ENCODE measurements around the gene ACTMAP. TPM values are rescaled to one million over a fixed set of nuclear protein-coding genes. Genes with fewer than 3 reads are reported as not detected.

Gene ACTMAP
- total RNA-seq, 1 experiment from 2014 or later = 27.7 TPM

- H3K56ac ChIP-seq (ENCODE audit: insufficient read length, low read depth, low read length) = no peak overlapping the region
- no peaks in the 10 kb centered on the region for H4K20me1 ChIP-seq (ENCODE audit: control insufficient read depth, insufficient read depth, insufficient read length)
- no peaks in the 10 kb centered on the region; the same call in 1 of the 2 replicates for H3K79me2 ChIP-seq (ENCODE audit: insufficient read depth, low read length)
- no peaks in the 10 kb centered on the region for H3K27me3 Mint-ChIP-seq (ENCODE audit: low read depth)
- no peak overlapping the region for H3K18ac ChIP-seq (ENCODE audit: insufficient read length, low read depth, low read length)
- peaks cover 15 to 25% (median 20%) of the 10 kb centered on the region in 3 experiments for H3K36me3 Mint-ChIP-seq (ENCODE audit: insufficient read depth in 1 of 3, low read depth in 3 of 3)
- TF ChIP-seq, protein P1, sequence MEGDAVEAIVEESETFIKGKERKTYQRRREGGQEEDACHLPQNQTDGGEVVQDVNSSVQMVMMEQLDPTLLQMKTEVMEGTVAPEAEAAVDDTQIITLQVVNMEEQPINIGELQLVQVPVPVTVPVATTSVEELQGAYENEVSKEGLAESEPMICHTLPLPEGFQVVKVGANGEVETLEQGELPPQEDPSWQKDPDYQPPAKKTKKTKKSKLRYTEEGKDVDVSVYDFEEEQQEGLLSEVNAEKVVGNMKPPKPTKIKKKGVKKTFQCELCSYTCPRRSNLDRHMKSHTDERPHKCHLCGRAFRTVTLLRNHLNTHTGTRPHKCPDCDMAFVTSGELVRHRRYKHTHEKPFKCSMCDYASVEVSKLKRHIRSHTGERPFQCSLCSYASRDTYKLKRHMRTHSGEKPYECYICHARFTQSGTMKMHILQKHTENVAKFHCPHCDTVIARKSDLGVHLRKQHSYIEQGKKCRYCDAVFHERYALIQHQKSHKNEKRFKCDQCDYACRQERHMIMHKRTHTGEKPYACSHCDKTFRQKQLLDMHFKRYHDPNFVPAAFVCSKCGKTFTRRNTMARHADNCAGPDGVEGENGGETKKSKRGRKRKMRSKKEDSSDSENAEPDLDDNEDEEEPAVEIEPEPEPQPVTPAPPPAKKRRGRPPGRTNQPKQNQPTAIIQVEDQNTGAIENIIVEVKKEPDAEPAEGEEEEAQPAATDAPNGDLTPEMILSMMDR (conservative IDR thresholded peaks at IDR 0.05) = no peak
- no peak overlapping the region for H4K91ac ChIP-seq (ENCODE audit: insufficient read length, low read depth, low read length)
- no peak overlapping the region for H2AK5ac ChIP-seq (ENCODE audit: insufficient read length, low read length)
- WGBS (ENCODE audit: extremely low coverage, insufficient read length, low lambda C conversion rate) = no CpG with 5 or more reads among the region's 16 CpGs
- peak overlapping the region; percentile 74 for H3K9ac ChIP-seq (ENCODE audit: extremely low read depth, insufficient read length, low read length)
- H2AFZ ChIP-seq (ENCODE audit: low read length) = no peak overlapping the region
- no peak overlapping the region for H3K4ac ChIP-seq (ENCODE audit: low read depth, low read length)
- H4K8ac ChIP-seq (replicated peaks; ENCODE audit: insufficient read length, low read depth, low read length) = no peak overlapping the region
- peaks cover 25 to 43% of the 10 kb centered on the region in 2 experiments for H3K4me1 Mint-ChIP-seq
- H3K23me2 ChIP-seq (ENCODE audit: insufficient read length, low read depth, low read length, poor library complexity, severe bottlenecking) = peaks cover 32% of the 10 kb centered on the region
- DNase-seq = peak; percentile 57
- H2BK120ac ChIP-seq (ENCODE audit: low read depth, low read length, poor library complexity, severe bottlenecking) = no peak overlapping the region
- no peak overlapping the region for H2BK5ac ChIP-seq (ENCODE audit: insufficient read length, low read length)
- peak overlapping the region; percentile 93 to 94 for H3K4me3 Mint-ChIP-seq
- no peak overlapping the region for H4K5ac ChIP-seq (ENCODE audit: insufficient read length, low read depth, low read length)
- no peak overlapping the region for H3K14ac ChIP-seq (ENCODE audit: insufficient read depth, low read length)
- no peaks in the 10 kb centered on the region; the same call in 1 of the 2 replicates for H3K4me1 ChIP-seq (ENCODE audit: insufficient read depth, low read length)
- peak overlapping the region in 2 of 3 experiments; percentile 70 to 97; a peak in 3 of 7 replicates for H3K27ac Mint-ChIP-seq
- H2BK15ac ChIP-seq (ENCODE audit: low read depth, low read length) = no peak overlapping the region
- no peak overlapping the region for H3T11ph ChIP-seq (ENCODE audit: low read length)
- H2BK12ac ChIP-seq (ENCODE audit: insufficient read length, low read depth, low read length) = no peak overlapping the region
- H3K27me3 ChIP-seq (ENCODE audit: insufficient read depth, low read length) = no peaks in the 10 kb centered on the region
- peak overlapping the region; percentile 90 for H3K4me2 ChIP-seq (ENCODE audit: insufficient read depth, insufficient read length, low read length)
- H3K23ac ChIP-seq (ENCODE audit: insufficient read length, low read depth, low read length) = no peak overlapping the region
- H3K79me1 ChIP-seq (ENCODE audit: insufficient read depth, low read depth, low read length, poor library complexity, severe bottlenecking) = no peaks in the 10 kb centered on the region
- H3K9me3 Mint-ChIP-seq = peaks cover 0 to 3% of the 10 kb centered on the region in 2 experiments; a peak in 2 of 5 replicates
- H3K9me3 ChIP-seq (ENCODE audit: control insufficient read depth, low read depth, low read length) = no peaks in the 10 kb centered on the region
- no peak overlapping the region for H3K27ac ChIP-seq (ENCODE audit: insufficient read length, low read depth, low read length)
- no peak overlapping the region for H2BK20ac ChIP-seq (ENCODE audit: low read depth, low read length, poor library complexity, severe bottlenecking)
Measured at GRCh38 chr19:40718774-40719391, 31.4 kb downstream of the ACTMAP start.

Data from H9 (cell line).